Erythroblast (primary cell): ENCODE results near the gene STX7.

Source experiments
- GATA1 ChIP-seq: IDR thresholded peaks from 2 replicates; pipeline ENCODE4 v1.6.1; 2011; ENCODE audit warnings: low read depth, mild to moderate bottlenecking, control low read depth, low read length, moderate library complexity
- POLR2A ChIP-seq: IDR thresholded peaks from 2 replicates; pipeline ENCODE4 v1.6.1; 2011; ENCODE audit warnings: mild to moderate bottlenecking, low read length

DNA sequence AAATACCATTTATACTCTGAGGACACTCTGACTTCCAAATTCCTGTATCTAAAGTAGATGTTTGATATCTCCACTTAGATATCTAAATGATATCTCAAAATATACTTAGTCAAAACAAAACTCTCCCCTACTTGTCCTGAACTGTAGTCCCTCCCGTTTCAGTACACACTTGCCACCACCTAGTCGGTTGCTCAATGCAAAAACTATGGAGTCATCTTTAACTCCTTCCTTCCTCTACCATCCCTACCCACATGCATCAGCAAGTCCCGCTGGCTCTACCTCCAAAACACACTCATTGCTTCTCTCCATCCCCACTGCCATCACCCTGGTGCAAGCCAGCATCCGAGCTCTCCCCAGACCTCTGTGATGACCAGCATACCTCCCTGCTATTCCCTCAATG lies 13.2 kb downstream of the STX7 start:
- TF ChIP-seq POLR2A = no peak
- no peak for TF ChIP-seq GATA1
